ENCODE measurements around the gene SPEM1. TPM values are rescaled to one million over a fixed set of nuclear protein-coding genes. Genes with fewer than 3 reads are reported as not detected.

SPEM1 gene
- total RNA-seq, 4 donors from 2014 or later, result not detected

DNA sequence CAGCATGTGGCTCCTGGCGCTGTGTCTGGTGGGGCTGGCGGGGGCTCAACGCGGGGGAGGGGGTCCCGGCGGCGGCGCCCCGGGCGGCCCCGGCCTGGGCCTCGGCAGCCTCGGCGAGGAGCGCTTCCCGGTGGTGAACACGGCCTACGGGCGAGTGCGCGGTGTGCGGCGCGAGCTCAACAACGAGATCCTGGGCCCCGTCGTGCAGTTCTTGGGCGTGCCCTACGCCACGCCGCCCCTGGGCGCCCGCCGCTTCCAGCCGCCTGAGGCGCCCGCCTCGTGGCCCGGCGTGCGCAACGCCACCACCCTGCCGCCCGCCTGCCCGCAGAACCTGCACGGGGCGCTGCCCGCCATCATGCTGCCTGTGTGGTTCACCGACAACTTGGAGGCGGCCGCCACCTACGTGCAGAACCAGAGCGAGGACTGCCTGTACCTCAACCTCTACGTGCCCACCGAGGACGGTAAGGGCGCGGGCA is 11.8 kb upstream of the SPEM1 start:
- H3K27me3 ChIP-seq, result no peaks in the 10 kb centered on the region
- peaks cover 12% of the 10 kb centered on the region for H3K36me3 ChIP-seq
- H3K4me1 ChIP-seq, result peaks cover 24% of the 10 kb centered on the region
- H3K27ac ChIP-seq, result no peak overlapping the region
- no peak overlapping the region for H3K4me3 ChIP-seq
- TF ChIP-seq, protein P1, sequence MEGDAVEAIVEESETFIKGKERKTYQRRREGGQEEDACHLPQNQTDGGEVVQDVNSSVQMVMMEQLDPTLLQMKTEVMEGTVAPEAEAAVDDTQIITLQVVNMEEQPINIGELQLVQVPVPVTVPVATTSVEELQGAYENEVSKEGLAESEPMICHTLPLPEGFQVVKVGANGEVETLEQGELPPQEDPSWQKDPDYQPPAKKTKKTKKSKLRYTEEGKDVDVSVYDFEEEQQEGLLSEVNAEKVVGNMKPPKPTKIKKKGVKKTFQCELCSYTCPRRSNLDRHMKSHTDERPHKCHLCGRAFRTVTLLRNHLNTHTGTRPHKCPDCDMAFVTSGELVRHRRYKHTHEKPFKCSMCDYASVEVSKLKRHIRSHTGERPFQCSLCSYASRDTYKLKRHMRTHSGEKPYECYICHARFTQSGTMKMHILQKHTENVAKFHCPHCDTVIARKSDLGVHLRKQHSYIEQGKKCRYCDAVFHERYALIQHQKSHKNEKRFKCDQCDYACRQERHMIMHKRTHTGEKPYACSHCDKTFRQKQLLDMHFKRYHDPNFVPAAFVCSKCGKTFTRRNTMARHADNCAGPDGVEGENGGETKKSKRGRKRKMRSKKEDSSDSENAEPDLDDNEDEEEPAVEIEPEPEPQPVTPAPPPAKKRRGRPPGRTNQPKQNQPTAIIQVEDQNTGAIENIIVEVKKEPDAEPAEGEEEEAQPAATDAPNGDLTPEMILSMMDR (IDR thresholded peaks at IDR 0.05), result no peak
- TF ChIP-seq EP300 (IDR thresholded peaks at IDR 0.05), result no peak
- no peak for TF ChIP-seq POLR2A (IDR thresholded peaks at IDR 0.05)
- no peak for TF ChIP-seq POLR2AphosphoS5 (IDR thresholded peaks at IDR 0.05)
- WGBS, result 55% methylated on average over 37 of the region's 58 CpGs
- H3K9me3 ChIP-seq, result no peaks in the 10 kb centered on the region
- DNase-seq (ENCODE audit: low spot score in 2 of 2), result peak in 1 of 2 donors; percentile 48

DNA sequence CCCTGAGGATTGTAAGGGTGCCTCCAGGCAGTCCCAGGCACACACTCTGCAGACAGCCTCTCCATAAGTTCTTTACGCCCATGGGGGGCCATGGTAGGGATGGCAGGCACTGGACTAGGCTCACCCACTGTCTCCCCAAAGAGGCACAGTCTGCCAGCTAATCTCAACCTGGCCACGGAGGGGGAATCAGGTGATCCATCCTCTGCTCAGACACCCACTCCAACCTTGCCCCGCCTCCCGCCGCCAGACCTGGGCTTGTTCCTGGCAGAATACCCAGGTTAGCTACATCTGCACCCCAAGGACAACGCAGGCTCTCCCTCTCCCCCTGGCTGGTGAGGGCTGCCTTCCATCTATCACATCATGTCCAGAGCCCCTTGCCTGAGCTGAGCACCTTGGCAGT is 11.3 kb upstream of the SPEM1 start:
- TF ChIP-seq POLR2A (IDR thresholded peaks at IDR 0.05) (no peak), EP300 (IDR thresholded peaks at IDR 0.05) (no peak), POLR2AphosphoS5 (IDR thresholded peaks at IDR 0.05) (no peak)
- TF ChIP-seq, protein P1 (IDR thresholded peaks at IDR 0.05), result no peak
- no peak overlapping the region for H3K27ac ChIP-seq
- peak in 1 of 2 donors; percentile 50 for DNase-seq (ENCODE audit: low spot score in 2 of 2)
- 73% methylated on average over 6 of the region's 6 CpGs for WGBS
- no peaks in the 10 kb centered on the region for H3K9me3 ChIP-seq
- peaks cover 22% of the 10 kb centered on the region for H3K4me1 ChIP-seq
- H3K4me3 ChIP-seq, result no peak overlapping the region
- H3K27me3 ChIP-seq, result no peaks in the 10 kb centered on the region
- H3K36me3 ChIP-seq, result peaks cover 12% of the 10 kb centered on the region

DNA sequence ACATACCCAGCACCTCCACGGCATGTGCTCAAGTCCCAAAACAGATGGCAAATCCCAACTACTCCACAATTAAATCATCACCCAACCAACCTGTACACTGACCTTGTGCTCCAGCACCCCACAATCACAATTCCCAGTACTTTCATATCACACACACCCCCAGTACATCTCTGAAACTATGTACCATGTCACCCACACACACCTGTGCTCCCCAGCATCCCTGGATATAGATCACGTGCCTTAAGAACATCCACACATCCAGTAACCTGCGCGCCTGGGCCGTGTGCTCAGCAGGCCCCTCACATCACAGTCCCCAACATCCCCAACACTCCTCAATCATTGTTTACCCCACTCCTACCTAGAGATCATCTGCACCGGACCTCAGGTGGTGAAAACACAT is 10.4 kb upstream of the SPEM1 start:
- Histone ChIP-seq H3K27ac (no peak overlapping the region), H3K4me3 (no peak overlapping the region), H3K4me1 (peaks cover 19% of the 10 kb centered on the region), H3K36me3 (peaks cover 14% of the 10 kb centered on the region), H3K9me3 (no peaks in the 10 kb centered on the region), H3K27me3 (no peaks in the 10 kb centered on the region)
- TF ChIP-seq EP300 (IDR thresholded peaks at IDR 0.05) (no peak), POLR2AphosphoS5 (IDR thresholded peaks at IDR 0.05) (no peak), POLR2A (IDR thresholded peaks at IDR 0.05) (no peak)
- TF ChIP-seq, protein P1 (IDR thresholded peaks at IDR 0.05), result no peak
- DNase-seq (ENCODE audit: low spot score in 2 of 2), result no peak
- WGBS, result 93% methylated on average over 6 of the region's 6 CpGs

DNA sequence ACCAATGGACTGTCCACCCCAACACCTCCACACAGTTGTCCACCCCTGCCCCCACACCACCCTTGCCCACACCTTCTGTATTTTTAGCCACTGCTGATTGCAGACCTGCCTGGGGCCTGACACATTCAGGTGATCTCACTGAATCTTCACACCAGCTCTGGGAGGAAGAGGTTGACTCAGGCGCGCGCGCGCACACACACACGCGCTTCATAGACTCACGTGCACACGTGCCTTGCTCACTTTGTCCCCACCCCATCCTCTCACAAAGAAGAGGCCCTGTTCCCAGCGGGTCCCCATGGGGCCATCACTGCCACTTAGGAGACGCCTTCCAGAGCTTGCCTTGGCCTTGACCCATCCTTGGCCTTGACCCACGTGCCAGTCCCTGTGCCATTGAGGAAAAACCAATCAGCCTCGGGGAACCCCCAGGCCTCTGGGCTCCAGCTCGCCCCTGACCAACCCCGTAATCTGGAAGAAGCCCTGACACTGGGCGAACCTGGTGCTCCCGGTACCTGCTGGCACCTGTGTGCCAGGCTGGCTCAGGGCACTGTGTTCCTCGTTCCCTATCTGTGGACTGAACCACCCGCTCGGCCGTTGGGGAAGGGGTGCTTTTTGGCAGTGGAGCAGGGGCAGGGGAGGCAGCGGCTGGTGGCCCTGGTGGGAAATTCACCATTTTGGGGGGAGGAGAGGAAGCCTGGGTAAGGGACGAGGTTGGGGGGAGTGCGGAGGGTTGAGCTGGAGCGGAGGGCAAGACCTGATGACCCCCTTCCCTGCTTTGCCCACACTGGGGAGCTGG is 9.3 kb upstream of the SPEM1 start:
- 94% methylated on average over 22 of the region's 25 CpGs for WGBS
- Histone ChIP-seq H3K27ac (no peak overlapping the region), H3K4me3 (no peak overlapping the region), H3K36me3 (peaks cover 22% of the 10 kb centered on the region), H3K4me1 (peaks cover 8% of the 10 kb centered on the region), H3K27me3 (no peaks in the 10 kb centered on the region), H3K9me3 (no peaks in the 10 kb centered on the region)
- no peak for DNase-seq (ENCODE audit: low spot score in 2 of 2)
- TF ChIP-seq, protein P1 (IDR thresholded peaks at IDR 0.05), result no peak
- no peak for TF ChIP-seq POLR2A (IDR thresholded peaks at IDR 0.05)
- no peak for TF ChIP-seq POLR2AphosphoS5 (IDR thresholded peaks at IDR 0.05)
- no peak for TF ChIP-seq EP300 (IDR thresholded peaks at IDR 0.05)

DNA sequence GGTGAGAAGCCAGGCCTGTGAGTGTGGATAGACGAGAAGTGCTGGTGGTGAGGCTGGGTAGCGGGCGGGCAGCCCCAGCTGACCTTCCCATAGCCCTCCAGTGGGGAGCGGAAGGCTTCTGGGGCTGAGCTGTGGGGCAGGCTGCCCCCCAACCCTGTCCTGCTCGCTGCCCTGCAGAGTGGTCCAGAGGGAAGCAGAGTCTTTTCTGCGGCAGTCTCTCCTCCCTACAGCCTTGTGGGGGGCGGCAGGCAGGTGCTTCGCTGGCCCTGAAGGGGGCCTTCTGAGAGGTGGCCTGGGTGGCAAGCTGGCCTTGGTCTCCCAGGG is 8.7 kb upstream of the SPEM1 start:
- no peak overlapping the region for H3K27ac ChIP-seq
- TF ChIP-seq POLR2AphosphoS5 (IDR thresholded peaks at IDR 0.05) (no peak), EP300 (IDR thresholded peaks at IDR 0.05) (no peak), POLR2A (IDR thresholded peaks at IDR 0.05) (no peak)
- 98% methylated on average over 6 of the region's 8 CpGs for WGBS

More for the DNA sequence above, 8.7 kb upstream of the SPEM1 start:
- no peak for DNase-seq (ENCODE audit: low spot score in 2 of 2)
- Histone ChIP-seq H3K4me3 (no peak overlapping the region), H3K9me3 (no peaks in the 10 kb centered on the region), H3K4me1 (peaks cover 3% of the 10 kb centered on the region), H3K36me3 (peaks cover 24% of the 10 kb centered on the region), H3K27me3 (no peaks in the 10 kb centered on the region)
